Epithelial cell of esophagus (primary cell): ENCODE results near the gene PRKCZ.

ENCODE experiments used
- DNase-seq: peaks from one replicate; pipeline ENCODE4 v3.0.0; 2010; ENCODE audit warnings: low read depth
- H3K4me3 ChIP-seq: 2 replicates; pipeline ENCODE4 v1.5.1; 2011; ENCODE audit warnings: mild to moderate bottlenecking, low read length, control low read depth
- TF ChIP-seq, protein P1 (sequence below): IDR thresholded peaks from 2 replicates; pipeline ENCODE4 v1.5.1; 2011; ENCODE audit warnings: low read depth, mild to moderate bottlenecking, low read length, control low read depth, inconsistent platforms; ENCODE audit not compliant: insufficient read depth; ENCODE audit errors: missing control alignments

PRKCZ gene

DNA sequence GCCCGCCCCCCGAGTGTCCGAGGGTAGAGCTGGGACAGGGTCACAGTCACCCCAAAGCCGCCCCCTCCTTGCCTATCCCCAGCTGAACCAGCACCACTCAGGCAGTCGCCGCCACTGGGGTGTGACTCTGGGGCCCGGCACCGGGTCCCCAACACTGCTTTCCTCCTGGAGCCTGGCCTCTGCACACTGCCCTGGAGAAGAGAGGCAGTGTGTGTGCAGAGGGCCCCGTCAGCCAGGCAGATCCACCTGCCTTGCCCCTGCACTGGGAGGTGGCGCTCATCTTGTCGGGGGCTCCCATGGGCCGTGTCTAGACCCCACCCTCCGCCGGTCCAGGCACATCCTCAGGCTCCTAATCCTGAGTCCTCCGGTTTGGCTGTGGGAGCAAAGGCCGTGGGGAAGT, 128.7 kb downstream of the PRKCZ start:
- TF ChIP-seq, protein P1, sequence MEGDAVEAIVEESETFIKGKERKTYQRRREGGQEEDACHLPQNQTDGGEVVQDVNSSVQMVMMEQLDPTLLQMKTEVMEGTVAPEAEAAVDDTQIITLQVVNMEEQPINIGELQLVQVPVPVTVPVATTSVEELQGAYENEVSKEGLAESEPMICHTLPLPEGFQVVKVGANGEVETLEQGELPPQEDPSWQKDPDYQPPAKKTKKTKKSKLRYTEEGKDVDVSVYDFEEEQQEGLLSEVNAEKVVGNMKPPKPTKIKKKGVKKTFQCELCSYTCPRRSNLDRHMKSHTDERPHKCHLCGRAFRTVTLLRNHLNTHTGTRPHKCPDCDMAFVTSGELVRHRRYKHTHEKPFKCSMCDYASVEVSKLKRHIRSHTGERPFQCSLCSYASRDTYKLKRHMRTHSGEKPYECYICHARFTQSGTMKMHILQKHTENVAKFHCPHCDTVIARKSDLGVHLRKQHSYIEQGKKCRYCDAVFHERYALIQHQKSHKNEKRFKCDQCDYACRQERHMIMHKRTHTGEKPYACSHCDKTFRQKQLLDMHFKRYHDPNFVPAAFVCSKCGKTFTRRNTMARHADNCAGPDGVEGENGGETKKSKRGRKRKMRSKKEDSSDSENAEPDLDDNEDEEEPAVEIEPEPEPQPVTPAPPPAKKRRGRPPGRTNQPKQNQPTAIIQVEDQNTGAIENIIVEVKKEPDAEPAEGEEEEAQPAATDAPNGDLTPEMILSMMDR: no peak
- no peak overlapping the region for H3K4me3 ChIP-seq
- DNase-seq: no peak

DNA sequence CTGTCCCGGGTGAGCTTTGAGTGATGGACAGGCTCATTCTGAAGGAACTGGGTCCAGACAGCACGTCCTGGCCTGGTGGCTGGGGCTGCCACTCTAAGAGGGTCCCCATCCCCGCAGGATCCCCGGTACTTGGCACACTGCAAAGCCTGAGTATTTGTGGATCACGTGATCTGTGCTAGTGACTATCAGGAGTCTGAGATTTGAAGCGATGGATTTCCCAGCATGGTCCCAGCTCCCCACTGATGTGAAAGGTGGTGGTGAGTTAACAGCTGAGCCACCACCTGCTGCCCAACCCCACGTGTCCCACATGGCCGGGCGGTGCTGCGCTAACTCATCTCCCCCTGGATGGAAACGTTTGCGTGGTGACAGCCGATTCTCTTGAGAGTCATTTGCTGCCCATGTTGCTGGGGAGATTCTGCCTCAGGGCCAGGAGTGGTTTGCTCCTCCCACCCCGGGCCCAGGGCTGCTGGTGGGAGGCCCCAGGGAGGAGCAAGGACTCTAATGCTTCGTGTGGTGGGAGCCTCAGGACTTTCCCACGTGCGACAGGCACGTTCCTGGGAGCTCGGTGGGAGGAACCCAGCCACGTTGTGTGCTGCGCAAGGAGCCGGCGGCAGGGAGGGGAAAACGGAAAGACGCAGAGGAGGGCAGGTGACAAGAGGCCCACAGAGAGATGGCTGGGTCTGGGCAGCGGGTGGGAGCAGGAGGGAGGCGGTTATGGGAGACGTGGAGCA, 129.2 kb downstream of the PRKCZ start:
- no peak overlapping the region for H3K4me3 ChIP-seq
- DNase-seq: no peak
- TF ChIP-seq, protein P1: no peak

DNA sequence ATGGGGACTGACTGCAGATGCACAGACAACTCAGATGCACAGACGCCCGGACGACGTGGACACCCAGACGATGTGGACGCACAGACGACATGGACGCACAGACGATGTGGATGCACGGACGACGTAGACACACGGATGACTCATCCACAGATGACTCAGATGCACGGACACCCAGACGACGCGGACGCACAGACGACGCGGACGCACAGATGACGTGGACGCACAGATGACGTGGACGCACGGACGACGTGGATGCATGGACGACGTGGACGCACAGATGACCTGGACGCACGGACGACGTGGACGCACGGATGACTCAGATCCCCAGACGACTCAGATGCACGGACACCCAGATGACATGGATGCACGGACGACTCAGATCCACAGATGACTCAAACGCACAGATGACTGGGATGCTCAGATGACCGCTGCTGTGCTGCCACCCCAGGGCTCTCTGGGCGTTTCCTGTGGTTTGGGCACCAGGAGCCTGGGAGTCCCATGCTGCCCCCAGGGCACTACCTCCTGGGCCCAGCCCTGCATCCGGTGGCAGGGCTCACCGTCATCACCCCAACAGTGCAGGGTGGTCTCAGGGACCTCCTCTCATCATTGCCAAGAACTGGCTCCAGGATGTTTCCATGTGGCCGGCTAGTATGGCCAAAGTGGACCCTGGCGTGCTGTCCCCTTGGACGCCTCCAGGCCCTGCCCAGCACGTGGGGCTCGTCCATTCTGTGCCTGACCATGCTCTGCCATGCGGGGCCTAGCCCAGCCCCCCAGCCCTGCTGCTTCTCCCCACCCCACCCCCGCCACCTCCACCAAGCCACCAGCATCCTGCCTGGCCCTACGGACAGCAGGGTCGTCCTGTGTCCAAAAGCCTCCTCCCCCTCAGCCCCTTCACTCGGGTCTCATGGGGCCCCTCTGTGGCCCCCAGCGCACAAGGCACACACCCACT, 130.4 kb downstream of the PRKCZ start:
- TF ChIP-seq, protein P1: no peak
- DNase-seq: peak; percentile 20
- no peak overlapping the region for H3K4me3 ChIP-seq

DNA sequence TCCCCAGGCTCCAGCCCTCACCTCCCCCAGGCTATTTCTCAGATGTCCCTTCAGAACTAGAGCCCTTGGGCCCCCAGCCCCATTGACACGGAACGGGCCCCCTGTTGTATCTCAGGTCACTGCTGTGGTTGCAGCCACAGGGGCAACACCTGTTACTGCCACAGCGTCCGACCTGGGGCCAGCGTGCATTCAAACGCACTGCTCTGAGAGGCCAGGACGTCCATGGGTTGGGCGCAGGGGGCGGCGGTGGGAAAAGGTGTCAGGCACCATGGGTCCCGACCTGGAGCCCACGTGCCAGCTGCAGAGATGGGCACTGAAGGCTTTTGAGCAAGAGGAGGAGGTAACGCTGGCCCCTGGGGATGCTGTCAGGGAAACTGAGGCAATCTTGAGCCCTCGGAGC, 131.1 kb downstream of the PRKCZ start:
- no peak for DNase-seq
- TF ChIP-seq, protein P1: no peak

DNA sequence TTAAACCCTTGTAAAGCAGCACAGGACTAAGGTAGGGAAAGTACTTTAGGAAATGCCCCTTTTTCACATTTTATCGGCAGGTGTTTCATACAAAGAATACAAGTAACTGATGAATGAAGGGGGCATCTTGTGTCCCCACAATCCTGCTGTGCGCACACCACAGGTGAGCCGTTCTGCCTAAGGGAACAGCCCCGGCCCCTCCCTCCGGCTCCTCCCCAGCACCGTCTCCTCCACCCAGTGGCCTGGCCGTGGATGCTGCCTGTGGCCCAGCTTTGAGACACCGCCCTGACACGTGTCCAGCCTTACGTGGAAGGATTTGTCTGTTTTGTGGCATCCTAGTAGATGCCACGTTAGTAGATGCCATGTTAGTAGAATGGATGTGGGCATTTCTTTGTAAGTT, 131.5 kb downstream of the PRKCZ start:
- H3K4me3 ChIP-seq: no peak overlapping the region
- no peak for DNase-seq
- TF ChIP-seq, protein P1: no peak

More for the DNA sequence above, 131.1 kb downstream of the PRKCZ start:
- H3K4me3 ChIP-seq: no peak overlapping the region

DNA sequence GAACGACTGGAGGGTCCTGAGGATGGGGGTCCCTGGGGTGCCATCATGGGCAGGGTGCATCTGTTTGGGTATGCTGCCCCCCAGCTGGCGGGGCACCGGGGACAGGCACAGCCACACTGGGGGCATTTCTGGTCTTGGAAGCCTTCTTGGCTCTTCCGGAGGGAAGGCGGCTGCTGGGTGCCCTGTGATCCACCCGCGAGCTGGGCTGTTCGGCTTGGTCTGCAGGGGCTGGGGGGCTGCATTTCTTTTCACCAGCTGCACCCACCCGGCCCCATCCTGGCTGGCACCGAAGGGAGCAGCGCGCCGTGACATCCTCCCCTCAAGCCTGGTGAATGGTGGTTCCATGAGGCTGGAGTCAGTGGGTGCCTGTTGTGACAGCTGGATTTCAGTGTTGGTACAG, 132.2 kb downstream of the PRKCZ start:
- TF ChIP-seq, protein P1: no peak
- no peak overlapping the region for H3K4me3 ChIP-seq
- DNase-seq: no peak

DNA sequence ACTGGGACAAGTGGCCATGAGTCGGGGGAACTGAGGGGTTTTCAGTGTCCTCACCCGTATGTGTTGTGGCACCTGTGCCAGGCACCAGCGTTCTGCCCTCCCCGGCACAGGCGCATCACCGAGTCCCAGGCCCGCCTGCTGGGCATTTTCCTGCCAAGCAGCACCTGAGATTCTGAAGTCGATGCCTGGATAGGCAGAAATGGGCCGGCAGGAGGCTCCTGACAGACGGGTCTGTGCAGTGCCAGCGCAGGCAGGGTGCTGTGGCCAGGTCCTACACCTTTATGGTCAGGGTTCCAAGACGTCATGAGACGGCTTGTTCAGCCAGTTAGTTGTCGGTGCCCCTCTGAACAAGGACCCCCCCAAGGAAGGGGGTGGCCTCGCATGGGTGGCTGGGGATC, 133.7 kb downstream of the PRKCZ start:
- no peak for DNase-seq
- H3K4me3 ChIP-seq: no peak overlapping the region
- TF ChIP-seq, protein P1: no peak
